ENCODE data around the gene ITIH2. TPM values are rescaled to one million over a fixed set of nuclear protein-coding genes. Genes with fewer than 3 reads are reported as not detected.
"Not testable (repeated sequence)": the region's sequence is repeated elsewhere in the genome, so short reads cannot be mapped to it uniquely, and the experiment has no call there.

ITIH2 gene
- total and polyA plus RNA-seq, 2 of the 8 experiments (the other 6 are each of a cell fraction or from before 2014, with no cell fraction given), result not detected

DNA sequence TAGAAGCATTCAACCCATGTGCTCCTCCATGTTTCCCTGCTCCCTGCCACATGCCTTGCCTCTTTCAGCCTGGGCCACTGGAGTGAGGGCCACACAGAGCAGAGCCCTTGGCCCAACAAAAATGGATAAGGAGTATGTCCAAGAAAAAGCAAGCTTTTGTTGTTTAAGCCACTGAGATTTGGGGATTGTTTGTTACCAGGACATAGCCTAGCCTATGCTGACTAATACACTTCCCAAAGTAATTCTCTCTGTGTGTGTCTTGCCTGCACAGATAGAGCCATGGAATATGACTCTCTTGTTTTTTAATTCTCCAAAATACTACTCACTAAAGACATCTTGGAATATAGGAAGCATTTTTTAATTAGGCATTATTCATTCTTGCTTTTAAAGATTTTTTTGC, 13.5 kb upstream of the ITIH2 start (continued):
- TF ChIP-seq EGR1 (IDR thresholded peaks at IDR 0.05; ENCODE audit: borderline replicate concordance, low read depth, low read length) (no peak), BACH1 (IDR thresholded peaks at IDR 0.05; ENCODE audit: low read length) (no peak), EP300 (IDR thresholded peaks at IDR 0.05; ENCODE audit: borderline replicate concordance in 1 of 2, low read depth in 2 of 2, low read length in 2 of 2) (no peak), SUZ12 (IDR thresholded peaks at IDR 0.05; ENCODE audit: low read length) (no peak)
- TF ChIP-seq, protein P1, sequence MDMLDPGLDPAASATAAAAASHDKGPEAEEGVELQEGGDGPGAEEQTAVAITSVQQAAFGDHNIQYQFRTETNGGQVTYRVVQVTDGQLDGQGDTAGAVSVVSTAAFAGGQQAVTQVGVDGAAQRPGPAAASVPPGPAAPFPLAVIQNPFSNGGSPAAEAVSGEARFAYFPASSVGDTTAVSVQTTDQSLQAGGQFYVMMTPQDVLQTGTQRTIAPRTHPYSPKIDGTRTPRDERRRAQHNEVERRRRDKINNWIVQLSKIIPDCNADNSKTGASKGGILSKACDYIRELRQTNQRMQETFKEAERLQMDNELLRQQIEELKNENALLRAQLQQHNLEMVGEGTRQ (IDR thresholded peaks at IDR 0.05; ENCODE audit: low read length), result no peak
- TF ChIP-seq, protein P2, sequence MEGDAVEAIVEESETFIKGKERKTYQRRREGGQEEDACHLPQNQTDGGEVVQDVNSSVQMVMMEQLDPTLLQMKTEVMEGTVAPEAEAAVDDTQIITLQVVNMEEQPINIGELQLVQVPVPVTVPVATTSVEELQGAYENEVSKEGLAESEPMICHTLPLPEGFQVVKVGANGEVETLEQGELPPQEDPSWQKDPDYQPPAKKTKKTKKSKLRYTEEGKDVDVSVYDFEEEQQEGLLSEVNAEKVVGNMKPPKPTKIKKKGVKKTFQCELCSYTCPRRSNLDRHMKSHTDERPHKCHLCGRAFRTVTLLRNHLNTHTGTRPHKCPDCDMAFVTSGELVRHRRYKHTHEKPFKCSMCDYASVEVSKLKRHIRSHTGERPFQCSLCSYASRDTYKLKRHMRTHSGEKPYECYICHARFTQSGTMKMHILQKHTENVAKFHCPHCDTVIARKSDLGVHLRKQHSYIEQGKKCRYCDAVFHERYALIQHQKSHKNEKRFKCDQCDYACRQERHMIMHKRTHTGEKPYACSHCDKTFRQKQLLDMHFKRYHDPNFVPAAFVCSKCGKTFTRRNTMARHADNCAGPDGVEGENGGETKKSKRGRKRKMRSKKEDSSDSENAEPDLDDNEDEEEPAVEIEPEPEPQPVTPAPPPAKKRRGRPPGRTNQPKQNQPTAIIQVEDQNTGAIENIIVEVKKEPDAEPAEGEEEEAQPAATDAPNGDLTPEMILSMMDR (IDR thresholded peaks at IDR 0.05; ENCODE audit: control extremely low read depth in 1 of 3, insufficient read depth in 1 of 3, low read depth in 1 of 3, low read length in 3 of 3), result no peak

DNA sequence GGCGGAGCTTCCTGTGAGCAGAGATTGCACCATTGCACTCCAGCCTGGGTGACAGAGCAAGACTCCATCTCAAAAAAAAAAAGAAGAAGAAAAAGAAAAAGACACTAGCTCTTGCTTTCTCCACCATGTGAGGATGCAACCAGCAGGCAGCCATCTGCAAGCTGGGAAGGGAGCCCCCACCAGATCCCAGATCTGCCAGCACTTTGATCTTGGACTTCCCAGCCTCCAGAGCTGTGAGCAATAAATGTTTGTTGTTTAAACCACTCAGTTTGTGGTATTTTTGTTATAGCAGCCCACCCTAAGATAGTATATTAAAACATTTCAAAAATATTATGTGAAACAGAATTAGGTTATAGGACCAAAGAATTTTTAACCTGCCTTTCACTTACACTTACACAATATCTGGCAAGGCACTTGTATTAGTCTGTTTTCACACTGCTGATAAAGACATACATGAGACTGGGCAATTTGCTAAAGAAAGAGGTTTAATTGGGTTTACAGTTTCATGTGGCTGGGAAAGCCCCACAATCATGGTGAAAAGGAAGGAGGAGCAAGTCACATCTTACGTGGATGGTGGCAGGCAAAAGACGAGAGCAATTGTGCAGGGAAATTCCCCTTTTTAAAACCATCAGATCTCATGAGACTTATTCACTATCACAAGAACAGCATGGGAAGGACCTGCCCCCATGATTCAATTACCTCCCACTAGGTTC, 12.1 kb upstream of the ITIH2 start:
- H3K79me2 ChIP-seq (ENCODE audit: control insufficient read depth in 1 of 2, insufficient read depth in 2 of 2, low read length in 2 of 2); POLR2A ChIA-PET (ENCODE audit: partially characterized antibody); H2AFZ ChIP-seq (ENCODE audit: low read length); H4K20me1 ChIP-seq (replicated peaks in 1 of 2; ENCODE audit: control insufficient read depth in 1 of 2, insufficient read depth in 2 of 2, low read length in 2 of 2); H3K23ac ChIP-seq (ENCODE audit: insufficient read length); H3K18ac ChIP-seq (ENCODE audit: extremely low read depth, low read length); H3K23me2 ChIP-seq (ENCODE audit: low read depth, low read length); H2BK5ac ChIP-seq (ENCODE audit: low read depth, low read length); DNase-seq (ENCODE audit: low read depth in 1 of 2, low spot score in 2 of 2); H3K4me3 ChIP-seq (ENCODE audit: extremely low read depth in 1 of 4, insufficient read depth in 2 of 4, low read depth in 3 of 4, low read length in 4 of 4); H2BK15ac ChIP-seq (ENCODE audit: low read length); H3K4me1 ChIP-seq (replicated peaks in 1 of 4; ENCODE audit: control insufficient read depth in 3 of 4, insufficient read depth in 4 of 4, low read length in 3 of 4); H3K36me3 ChIP-seq (ENCODE audit: control insufficient read depth in 2 of 4, insufficient read depth in 4 of 4, low read length in 3 of 4); H4K5ac ChIP-seq (ENCODE audit: insufficient read length, low read depth, low read length); H3K27me3 ChIP-seq (replicated peaks in 1 of 4; ENCODE audit: control insufficient read depth in 3 of 4, extremely low read depth in 1 of 4, insufficient read depth in 3 of 4, low read length in 3 of 4); H3K79me1 ChIP-seq (ENCODE audit: low read depth, low read length); H3K9ac ChIP-seq (replicated peaks in 1 of 4; ENCODE audit: extremely low read depth in 1 of 4, low read depth in 3 of 4, low read length in 3 of 4); FAIRE-seq; H4K91ac ChIP-seq (replicated peaks; ENCODE audit: insufficient read length, low read length); H3K27ac ChIP-seq (ENCODE audit: low read depth, low read length); H3K4me2 ChIP-seq (ENCODE audit: insufficient read depth in 1 of 2, low read depth in 2 of 2, low read length in 2 of 2); H2BK12ac ChIP-seq (ENCODE audit: low read depth, low read length); H2BK120ac ChIP-seq (replicated peaks; ENCODE audit: low read depth, low read length); H3K56ac ChIP-seq (replicated peaks; ENCODE audit: insufficient read length, low read depth, low read length); H2AK5ac ChIP-seq (ENCODE audit: low read depth, low read length); H3K14ac ChIP-seq (ENCODE audit: insufficient read length); H2BK20ac ChIP-seq (ENCODE audit: low read length); H3K4ac ChIP-seq (replicated peaks; ENCODE audit: insufficient read length, low read depth, low read length); H4K8ac ChIP-seq (ENCODE audit: extremely low read depth, insufficient read depth, low read length): not testable (repeated sequence)
- CTCF ChIA-PET (ENCODE audit: partially characterized antibody), result interaction anchor here (1.1 kb wide), 1 partner anchor 165 kb away, joined by 5 read pairs; no protein-coding TSS in a partner anchor
- 92% methylated on average over 3 of the region's 3 CpGs; no CpG with 5 or more reads in 1 of the 2 experiments for WGBS, 2 experiments (ENCODE audit: extremely low coverage in 1 of 2, insufficient coverage in 1 of 2, insufficient read length in 1 of 2, insufficient replicate concordance in 2 of 2, low coverage in 1 of 2, low lambda C conversion rate in 2 of 2, missing lambda C conversion rate in 1 of 2)
- H3K9me3 ChIP-seq (ENCODE audit: insufficient read depth in 2 of 2, low read depth in 1 of 2, low read length in 1 of 2), result peaks cover 25 to 29% of the 10 kb centered on the region in 2 experiments

Data from H1 (cell line).